Pancreas (tissue), 10 donors: ENCODE measurements around the gene BACH1. TPM values are rescaled to one million over a fixed set of nuclear protein-coding genes. Genes with fewer than 3 reads are reported as not detected.

ENCODE experiments used
- ATAC-seq, 4 donors: fragments of 200-7000 bp; cut with Tn5 transposase; one replicate each; pipeline versions ENCODE4 v1.8.0 to v1.9.1; 2020; ENCODE audit warnings: mild to moderate bottlenecking in 4 of 4, moderate library complexity in 4 of 4
- DNase-seq, 6 donors: peaks; one replicate each; pipeline ENCODE4 v3.0.0-alpha.2; 2020
- FAIRE-seq: peaks from 2 replicates; lab custom pipeline; 2012; peaks lifted over from hg19 to GRCh38; lab: Jason Lieb, UNC
- H3K27ac ChIP-seq, 4 donors: fragments of 200-600 bp; sonication (generic); 1 replicate in 3 of 4; 2 replicates in 1 of 4; pipeline versions ENCODE4 v1.5.0 to v1.8.0; 2020
- H3K27me3 ChIP-seq, 4 donors: fragments of 200-600 bp; one replicate each; pipeline ENCODE4 v1.8.0; 2021
- H3K36me3 ChIP-seq, 3 donors: fragments of 200-600 bp; sonication (generic) in 1 of 3; one replicate each; pipeline versions ENCODE4 v1.5.0 to v1.8.0; 2020 to 2021
- H3K4me1 ChIP-seq, 3 donors: fragments of 200-600 bp; one replicate each; pipeline ENCODE4 v1.8.0; 2021
- H3K4me3 ChIP-seq, 4 donors: fragments of 200-600 bp; sonication (generic) in 2 of 4; one replicate each; pipeline versions ENCODE4 v1.5.0 to v1.8.0; 2020 to 2021
- H3K9me3 ChIP-seq, 4 donors: fragments of 200-600 bp; one replicate each; pipeline ENCODE4 v1.8.0; 2021
- CTCF ChIP-seq, 4 donors: fragments of 200-600 bp; sonication (generic) in 3 of 4; IDR thresholded peaks; one replicate each; pipeline versions ENCODE4 v1.5.0 to v1.8.0; 2021; ENCODE audit warnings: antibody characterized with exemption in 4 of 4
- WGBS, 2 donors: extraction: QIAGEN DNeasy Blood & Tissue Kit; methylation state at CpG; one replicate each; pipeline ENCODE4 v1.1.7; 2013; 5-methylcytosine and 5-hydroxymethylcytosine counted together
- intact Hi-C, 3 donors: fragments of 100-400 bp; cut with DNase I; formaldehyde crosslinking; loops; one replicate each; pipeline versions ENCODE4 v1.11.1 to v1.14.2; 2022
- polyA plus RNA-seq, 2 donors: library from polyadenylated mRNA; stranded (reverse); fragments of 200-250 nt; gene quantifications; one replicate each; pipeline ENCODE4 v1.2.3, GENCODE V29; 2013
- total RNA-seq, 6 donors: library from RNA; stranded (reverse); fragmentation: NEBNext Ultra II Directional in 4 of 6; extraction: Animal tissue kit (Norgen Biotek cat#: 25700) in 4 of 6; gene quantifications; one replicate each; pipeline versions ENCODE4 v1.2.1 to v1.2.4, GENCODE V29; 2021 to 2023
- donor health status: healthy with polysubstance abuse.
- donor health status: DM: no; HTN: no; CAD: no; lungs with moderate emphysema.
- donor health status: DM: no; HTN: no; CAD: no.
- donor health status: control.
- donor health status: control.
- donor health status: Bipolar disorder and iron deficiency.
- donor health status: DM: yes; HTN: yes; CAD: no.
- donor health status: DM: no; HTN: no; CAD: no.
- donor health status: DM: no; HTN: no; CAD: no.
- donor health status: DM: yes; HTN: yes; CAD: no.

The BACH1 gene
- total and polyA plus RNA-seq, 8 donors: 3.0 to 66.2 (median 32.0) TPM

- Histone ChIP-seq H3K27me3 (no peaks in the 10 kb centered on the region), H3K4me1 (no peaks in the 10 kb centered on the region), H3K27ac (no peak overlapping the region), H3K4me3 (no peak overlapping the region), H3K36me3 (no peaks in the 10 kb centered on the region), H3K9me3 (no peaks in the 10 kb centered on the region)
- peak in 2 of 4 donors; percentile 47 to 63 for ATAC-seq
- WGBS, 2 donors: 57 to 61% methylated on average over 7 of the region's 7 CpGs
- no peak for FAIRE-seq
- no peak for TF ChIP-seq CTCF (IDR thresholded peaks at IDR 0.05)
- DNase-seq: no peak
- intact Hi-C loops: no loop called here
Observed at GRCh38 chr21:29256126-29256910, 42.4 kb upstream of the BACH1 start.

DNA sequence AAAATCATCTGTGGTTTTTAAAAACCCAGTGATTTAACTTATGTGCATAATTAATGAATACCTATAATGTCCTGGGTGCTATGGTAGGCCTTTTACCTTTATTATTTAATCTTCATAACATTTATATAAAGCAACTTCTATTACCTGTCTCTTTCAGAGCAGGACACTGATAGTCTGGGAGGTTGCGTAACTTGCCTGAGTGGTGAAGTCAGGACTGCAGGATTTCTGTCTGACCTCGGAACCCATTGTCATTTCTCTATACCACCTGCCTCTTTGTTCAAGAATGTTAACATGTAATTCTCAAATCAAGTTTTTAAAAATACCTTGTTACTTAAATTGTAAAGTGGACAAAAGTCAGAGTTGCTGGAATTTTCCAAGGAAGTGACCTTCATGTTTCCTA, 41.0 kb upstream of the BACH1 start:
- intact Hi-C loops: no loop called here
- H3K36me3 ChIP-seq: no peaks in the 10 kb centered on the region
- no peak overlapping the region for H3K27ac ChIP-seq
- DNase-seq (no peak), ATAC-seq (no peak), FAIRE-seq (no peak)
- no peaks in the 10 kb centered on the region for H3K27me3 ChIP-seq
- no peak overlapping the region for H3K4me3 ChIP-seq
- 84 to 88% methylated on average over 2 of the region's 2 CpGs for WGBS, 2 donors
- no peak for TF ChIP-seq CTCF (IDR thresholded peaks at IDR 0.05)
- H3K4me1 ChIP-seq: no peaks in the 10 kb centered on the region
- no peaks in the 10 kb centered on the region for H3K9me3 ChIP-seq

DNA sequence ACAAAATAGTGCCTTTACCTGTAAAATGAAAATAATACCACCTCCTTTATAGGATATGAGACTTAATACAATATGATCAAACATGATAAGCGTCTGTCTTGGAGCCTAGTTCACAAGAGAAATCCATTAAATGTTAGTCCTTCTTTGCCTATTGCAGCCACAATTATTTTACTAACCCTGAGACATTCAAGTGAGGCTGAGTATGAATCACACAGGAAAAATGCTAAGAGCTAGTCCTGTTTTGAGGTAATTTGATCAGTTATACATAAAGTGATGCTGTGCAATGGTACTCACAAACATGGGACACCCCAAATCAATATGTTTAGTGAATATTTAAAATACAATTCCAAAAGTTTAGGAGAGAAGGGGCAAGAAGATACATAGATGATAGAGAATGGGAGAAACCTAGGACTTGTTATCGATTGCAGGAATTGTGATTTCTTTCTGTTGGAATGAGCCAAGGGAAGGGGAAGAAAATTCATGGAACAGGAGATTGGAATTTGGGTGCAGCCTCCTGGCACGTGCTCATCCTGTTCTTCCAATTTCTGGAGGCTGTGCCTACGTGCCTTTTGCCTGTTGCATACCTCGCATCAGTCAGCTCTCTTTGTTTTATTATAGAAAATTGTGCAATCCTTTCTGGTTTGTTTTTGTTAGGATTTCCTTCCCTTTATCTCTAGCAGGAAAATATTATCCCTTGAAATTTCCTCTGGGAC, 39.9 kb upstream of the BACH1 start:
- Histone ChIP-seq H3K4me1 (no peaks in the 10 kb centered on the region), H3K27me3 (no peaks in the 10 kb centered on the region), H3K36me3 (no peaks in the 10 kb centered on the region), H3K4me3 (no peak overlapping the region), H3K27ac (no peak overlapping the region), H3K9me3 (no peaks in the 10 kb centered on the region)
- WGBS, 2 donors: 50 to 65% methylated on average over 5 of the region's 5 CpGs
- no peak for FAIRE-seq
- peak in 3 of 4 donors; percentile 36 to 60 (median 41) for ATAC-seq
- TF ChIP-seq CTCF (IDR thresholded peaks at IDR 0.05): no peak
- intact Hi-C loops: no loop called here
- DNase-seq: no peak

DNA sequence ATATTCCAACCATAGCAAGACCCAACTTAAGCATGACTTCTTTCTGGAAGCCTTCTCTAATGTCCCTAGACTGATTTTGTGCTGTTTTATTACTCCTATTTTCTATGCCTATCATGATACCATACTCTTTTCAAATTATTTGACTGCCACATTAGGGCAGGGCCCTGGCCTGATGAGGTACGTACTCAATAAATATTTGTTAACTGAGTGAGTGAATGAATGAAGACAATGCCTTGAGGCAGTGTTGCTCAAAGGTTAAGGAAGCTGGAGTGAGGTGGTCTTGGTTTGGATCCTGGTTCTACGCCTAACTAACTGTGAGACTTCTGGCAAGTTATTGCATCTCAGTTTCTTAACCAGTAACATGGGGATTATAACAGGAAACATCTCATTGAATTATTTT, 38.3 kb upstream of the BACH1 start:
- TF ChIP-seq CTCF (IDR thresholded peaks at IDR 0.05): no peak
- DNase-seq (no peak), FAIRE-seq (no peak), ATAC-seq (no peak)
- Histone ChIP-seq H3K27ac (no peak overlapping the region), H3K27me3 (no peaks in the 10 kb centered on the region), H3K4me3 (no peak overlapping the region), H3K9me3 (no peaks in the 10 kb centered on the region), H3K4me1 (no peaks in the 10 kb centered on the region), H3K36me3 (no peaks in the 10 kb centered on the region)
- 87 to 94% methylated on average over 2 of the region's 2 CpGs for WGBS, 2 donors
- intact Hi-C loops: no loop called here
